CD4-positive, alpha-beta T cell treated with Interleukin-10 for 1 hour (primary cell): ENCODE data around the gene KCNJ16.

Experiments used
- DNase-seq: peaks from one replicate; pipeline ENCODE4 v3.0.0-alpha.2; 2020

The KCNJ16 gene

DNA sequence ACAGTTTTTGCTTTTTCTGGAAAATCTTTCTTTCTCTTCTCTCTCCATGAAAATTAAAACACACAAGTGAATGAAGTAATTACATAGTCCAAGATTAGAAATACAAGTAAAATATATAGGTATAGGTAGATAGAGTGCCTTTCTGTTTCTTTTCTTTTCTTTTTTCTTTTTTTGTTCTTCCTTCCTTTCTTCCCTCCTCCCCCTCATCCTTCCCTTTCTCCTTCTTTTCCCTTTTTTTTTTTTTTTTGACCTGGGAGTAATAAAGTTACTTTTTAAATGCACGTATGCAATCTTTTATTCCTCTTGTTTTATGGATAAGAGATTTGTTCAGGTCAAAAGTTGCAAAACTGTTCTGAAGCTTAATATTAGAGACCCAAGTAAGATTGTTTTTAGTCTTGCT, 59.8 kb downstream of the KCNJ16 start:
- DNase-seq = no peak

DNA sequence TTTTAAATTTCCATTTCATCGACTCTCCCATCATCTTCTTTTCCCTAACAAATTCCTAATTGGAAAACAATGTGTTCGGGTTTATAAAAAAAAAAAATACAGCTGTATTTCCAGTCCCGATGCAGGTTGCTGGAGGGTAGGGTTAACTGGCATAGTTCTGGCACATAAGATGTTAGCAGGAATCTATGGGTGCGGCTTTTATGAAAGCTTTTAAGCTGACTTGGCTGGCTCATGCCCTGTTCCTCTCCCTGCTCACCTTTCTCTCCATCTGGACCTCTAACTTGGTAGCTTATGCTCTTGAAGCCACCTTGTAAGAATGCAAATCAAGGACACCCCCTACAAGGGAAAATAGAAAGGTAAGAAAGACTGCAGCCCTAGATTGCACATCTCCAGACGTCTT, 61.1 kb downstream of the KCNJ16 start:
- DNase-seq = no peak

DNA sequence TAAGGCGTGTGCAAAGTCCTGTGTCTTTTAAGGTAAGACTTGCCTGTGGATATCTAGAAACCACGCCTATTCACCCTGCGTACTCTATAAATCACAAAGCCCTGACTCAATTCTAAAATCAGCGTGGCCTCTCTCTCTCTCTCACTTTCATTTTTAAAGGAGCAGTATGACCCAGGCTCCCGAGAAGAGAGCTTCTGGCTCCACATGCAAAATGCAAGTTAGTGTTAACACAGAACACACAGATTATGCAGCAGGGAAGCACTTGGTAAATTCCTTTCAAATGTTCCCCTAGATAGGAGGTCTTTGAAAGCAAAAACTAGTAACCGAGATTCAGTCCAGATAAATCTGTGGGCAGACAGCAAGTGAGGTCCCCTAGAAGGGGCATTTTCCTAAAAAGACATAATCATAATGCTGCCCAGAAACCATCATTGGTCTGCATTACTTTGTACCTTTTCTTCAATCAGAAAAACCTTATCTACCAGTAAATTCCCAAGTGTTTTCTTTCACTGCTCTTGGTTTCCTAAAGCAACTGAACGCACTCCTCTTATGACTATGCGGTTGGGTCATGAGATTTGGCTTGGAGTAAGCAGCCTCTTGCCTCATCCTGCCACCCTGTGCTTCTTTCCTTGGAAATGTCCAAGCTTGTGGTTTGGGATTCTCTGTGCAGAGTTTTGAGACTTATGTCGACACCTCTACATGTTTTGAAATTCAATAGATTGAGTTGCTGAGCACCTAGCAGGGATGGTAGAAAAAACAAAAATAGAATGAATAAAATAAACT, 62.6 kb downstream of the KCNJ16 start:
- no peak for DNase-seq

DNA sequence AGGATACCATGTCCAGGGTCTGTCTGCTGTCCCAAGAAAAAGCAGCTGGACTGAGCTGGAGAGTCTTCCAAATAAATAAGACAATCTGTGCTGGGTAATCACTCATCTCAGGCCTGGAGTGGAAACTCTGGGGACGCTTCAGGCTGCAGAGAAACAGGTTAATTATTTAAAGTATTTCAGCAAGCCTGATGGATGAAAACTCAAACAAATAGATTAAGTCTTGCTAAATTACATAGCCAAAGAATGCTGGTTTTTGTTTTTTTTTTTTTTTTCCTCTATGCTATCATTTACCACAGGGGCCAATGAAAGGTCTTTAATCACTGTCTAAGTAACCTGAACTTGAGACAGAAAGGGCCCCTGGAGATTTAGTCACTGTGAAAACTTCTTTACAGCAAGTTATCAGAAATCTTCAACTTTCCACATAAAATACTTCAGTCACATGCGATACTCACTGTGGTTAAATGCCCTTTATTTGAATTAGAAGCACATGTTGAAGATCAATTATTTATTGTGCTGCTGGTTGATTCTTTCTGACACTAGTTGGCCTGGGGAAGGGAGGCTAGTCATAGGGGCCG, 63.4 kb downstream of the KCNJ16 start:
- no peak for DNase-seq

DNA sequence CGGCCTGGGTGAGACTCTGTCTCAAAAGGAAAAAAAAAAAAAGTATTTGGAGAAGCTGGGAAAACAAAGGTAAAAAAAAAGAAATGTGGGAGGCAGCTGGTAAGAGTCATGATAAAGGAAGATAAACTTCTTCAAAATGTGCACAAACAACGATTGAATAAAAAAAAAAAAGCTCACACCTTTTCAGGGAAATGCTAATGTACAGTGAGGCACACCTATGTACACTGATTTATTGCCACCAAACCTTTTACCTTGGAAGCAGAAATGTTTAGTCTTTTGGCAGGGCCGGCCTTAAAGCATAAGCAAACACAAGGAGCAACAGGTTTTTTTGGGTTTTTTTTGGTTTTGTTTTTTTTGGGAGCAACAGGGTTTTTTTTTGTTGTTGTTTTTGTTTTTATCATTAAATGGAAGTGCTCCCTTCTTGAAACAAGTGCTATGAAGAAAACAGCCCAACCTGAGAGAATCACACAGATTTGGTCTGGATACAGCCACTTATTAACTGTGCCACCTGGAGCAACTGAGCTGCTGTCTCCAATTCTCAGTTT, 64.5 kb downstream of the KCNJ16 start:
- no peak for DNase-seq

DNA sequence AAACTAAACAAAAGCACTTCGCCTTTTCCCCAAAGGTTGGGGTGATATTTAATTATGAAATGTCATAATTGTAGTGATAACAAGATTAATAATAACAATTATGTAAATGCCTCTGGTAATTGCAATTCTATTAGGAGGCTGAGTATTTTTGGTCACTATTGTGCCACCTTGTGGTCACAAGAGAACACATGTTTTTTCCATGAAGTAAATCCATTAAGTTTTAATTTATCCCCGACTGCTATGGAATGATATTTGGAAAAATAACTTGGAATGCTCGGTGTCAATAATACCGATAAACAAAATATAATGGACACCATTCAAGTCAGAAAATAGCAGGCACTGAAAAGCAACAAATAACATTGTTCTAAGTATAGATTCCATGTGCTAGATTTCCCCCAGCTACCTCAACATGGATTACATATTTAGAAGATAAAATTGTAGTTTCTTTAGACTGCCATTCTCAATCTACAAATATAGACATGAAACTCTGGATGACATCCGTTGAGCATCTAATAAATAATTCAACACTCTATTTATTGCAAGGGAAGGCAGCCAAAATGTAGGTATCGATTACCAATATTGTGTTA, 69.3 kb downstream of the KCNJ16 start:
- peak; percentile 13 for DNase-seq

DNA sequence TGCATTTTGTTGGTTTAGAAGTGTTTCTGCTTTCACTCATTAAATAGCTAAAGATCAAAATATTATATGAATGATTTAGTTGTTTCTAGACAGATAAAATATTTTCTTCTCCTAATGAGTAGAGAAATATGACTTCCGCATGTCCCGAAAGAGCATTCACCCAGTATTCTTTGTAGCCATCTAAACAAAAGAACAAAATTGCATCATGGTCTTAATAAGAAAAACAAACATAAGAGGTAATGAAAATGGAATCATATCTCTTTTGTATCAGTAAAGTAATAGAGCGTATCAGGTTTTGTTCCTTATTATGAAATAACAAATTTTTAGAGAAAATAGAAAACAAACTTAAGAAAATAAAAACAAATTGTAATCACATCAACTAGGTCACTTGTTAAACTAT, 78.2 kb downstream of the KCNJ16 start:
- no peak for DNase-seq

DNA sequence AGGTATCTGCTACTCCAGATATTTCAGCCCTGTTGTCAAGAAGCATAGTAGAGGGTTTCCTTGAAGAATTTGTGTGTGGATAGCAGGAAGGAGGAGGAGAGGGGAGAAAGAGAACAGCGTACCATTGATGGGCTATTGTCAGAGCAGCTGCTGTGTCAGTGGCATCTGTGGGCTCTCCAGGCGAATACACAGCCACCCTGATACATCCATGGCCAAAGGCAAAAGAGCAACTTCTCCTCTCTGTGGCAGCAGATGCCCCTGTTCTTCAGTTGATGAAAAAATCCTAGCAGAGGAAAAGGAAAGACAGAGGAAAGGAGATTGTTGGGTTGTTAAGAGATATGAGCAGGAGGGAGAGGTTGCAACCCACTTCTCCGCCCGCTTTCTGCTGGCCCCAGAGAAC, 82.1 kb downstream of the KCNJ16 start:
- no peak for DNase-seq

DNA sequence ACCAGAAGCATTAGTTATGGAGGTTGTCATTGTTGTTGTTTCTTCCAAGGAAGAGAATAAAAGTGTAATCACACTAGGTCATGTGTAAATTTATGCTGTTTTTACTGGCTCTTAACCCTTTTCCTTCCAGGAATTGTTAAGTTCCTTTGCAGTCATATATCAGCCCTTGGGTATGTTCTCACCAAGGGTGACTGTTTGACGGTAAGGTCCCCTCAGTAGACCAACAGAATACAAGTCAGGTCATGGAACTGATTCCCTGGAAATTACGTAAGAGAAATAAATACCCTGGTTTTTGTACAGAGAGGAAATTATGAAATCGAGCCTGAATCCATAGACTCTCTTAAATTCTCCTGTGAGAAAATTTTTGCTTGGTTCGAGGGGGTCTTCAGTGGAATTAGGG, 83.2 kb downstream of the KCNJ16 start:
- DNase-seq = no peak

DNA sequence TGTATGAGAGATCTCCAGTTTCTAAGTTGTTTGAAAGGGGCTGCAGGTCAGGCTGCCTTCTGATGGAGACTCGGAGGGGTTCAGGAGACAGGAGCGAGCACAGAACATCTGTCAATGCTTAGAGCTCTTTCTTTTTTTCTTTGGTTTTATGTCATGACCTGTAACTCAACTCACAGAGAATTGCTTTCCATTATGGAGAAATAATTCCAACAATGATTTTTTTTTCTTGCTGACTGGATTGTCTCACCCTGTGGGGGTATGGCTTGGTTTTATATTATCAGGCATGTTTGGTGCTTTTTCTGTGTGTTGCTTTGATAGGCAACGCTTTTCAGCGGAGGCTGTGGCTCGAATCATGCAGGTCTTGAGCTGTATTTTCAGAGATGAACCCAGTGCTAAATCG, 83.6 kb downstream of the KCNJ16 start:
- no peak for DNase-seq

DNA sequence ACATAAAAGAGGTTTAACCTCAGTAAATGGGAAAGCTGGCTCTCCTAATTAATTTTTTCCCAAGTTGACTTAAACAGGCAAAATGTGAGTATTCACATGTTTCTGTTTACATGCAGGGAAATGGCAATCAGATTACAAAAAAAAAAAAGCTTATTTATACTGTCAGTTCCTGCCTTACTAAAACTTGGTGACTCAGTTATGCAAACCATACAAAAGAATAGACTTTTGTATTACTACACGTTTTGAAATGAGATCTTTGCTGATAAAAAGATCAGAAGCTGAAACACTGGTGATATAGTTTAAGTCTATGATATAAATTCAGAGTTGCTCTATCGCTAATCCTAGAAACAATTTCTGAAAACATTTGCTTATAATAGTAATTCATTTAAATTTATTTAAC, 85.0 kb downstream of the KCNJ16 start:
- no peak for DNase-seq

DNA sequence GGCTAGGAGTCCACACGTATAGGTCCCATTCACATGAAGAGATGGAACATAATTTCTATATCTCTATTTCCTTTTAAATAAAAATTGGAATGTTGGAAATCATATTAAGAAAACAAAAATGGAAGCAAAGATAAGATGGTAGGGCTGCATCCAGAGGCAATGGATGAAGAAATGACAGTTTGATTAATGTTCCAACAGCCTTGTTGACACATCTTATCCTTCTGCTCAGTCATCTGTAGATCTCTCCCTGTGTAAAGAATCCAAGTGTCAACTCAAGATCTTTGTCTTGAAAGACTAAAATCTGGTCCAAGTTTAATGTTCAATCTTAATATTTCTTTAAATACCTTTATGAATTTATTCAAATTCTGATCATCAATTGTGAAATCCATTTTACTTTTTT, 86.5 kb downstream of the KCNJ16 start:
- DNase-seq = no peak

DNA sequence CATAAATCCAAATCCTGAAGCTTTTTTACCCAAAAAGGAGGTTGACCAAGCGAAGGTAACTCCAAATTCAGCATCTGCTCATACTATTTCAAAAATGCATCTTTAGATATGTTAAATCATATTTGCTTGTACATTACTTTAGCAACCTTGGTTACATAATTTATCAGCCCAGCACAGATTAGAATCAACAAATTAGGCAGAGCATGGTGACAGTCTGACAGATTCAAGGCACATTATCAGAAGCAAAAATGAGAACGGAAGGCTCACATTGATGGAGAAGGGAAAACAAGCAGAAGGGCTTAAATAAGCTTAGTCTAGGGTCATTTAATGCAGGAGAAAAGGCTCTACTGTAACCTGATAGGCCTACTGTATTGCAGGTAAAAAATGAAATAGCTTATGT, 90.4 kb downstream of the KCNJ16 start:
- DNase-seq = no peak

DNA sequence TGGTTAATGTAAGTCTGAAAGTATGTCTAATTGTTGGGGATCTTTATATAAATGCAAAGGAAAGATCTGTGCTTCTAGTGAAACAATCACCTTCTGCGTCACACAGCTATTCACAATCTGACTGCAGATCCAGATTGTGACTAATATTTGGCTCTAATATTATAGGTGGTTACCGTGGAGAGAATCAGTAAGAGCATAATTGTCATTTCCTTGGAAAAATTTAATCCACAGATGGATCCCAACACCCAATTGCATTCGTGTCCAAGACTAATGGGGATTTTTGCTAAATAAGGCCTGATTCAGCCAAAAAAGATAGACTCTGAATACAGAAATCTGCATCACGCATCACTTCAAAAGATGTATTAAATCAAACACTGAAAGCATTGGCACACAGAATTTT, 91.6 kb downstream of the KCNJ16 start:
- no peak for DNase-seq

DNA sequence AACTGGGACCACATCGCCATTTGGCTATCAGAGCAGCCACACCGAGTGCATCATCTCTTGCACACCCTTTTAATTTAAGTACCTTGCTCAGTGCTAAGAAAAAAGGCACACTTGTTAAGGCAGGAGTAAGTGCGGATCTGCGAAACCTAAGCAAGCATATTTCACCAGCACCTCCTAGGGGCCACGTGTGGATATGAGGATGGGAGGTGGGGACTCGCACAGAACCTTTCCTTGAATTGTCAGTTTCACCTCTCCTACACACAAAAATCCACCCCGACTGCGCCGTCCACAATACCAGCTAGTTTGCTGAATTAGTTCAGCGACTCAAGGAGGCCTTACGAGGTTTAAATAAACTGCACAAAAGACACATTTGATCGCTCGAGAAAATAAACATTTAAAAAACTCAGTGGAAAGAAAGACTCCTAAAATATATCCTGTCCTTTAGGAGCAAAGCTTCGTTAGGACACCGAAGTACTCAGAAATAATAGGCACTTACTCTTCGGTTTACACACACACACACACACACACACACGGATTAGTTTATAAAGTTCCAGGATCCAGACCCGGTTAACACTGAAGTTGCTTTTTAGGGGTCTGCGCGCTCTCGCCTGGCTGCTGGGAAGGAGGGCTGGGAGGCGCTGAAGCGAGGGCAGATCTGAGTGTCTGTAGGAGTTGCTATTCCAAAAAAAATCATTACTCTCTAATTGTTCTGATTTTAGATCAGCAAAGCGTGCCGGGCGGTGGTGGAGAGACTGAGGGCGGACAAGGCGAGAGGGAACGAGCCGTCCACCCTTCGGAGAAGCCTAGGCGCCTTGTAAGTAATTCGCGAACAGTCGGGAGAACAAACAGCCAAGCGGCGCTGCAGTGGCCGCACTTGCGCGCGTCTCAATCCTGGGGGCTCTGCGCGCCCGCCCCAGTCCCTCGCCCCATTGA, 93.3 kb downstream of the KCNJ16 start:
- no peak for DNase-seq

DNA sequence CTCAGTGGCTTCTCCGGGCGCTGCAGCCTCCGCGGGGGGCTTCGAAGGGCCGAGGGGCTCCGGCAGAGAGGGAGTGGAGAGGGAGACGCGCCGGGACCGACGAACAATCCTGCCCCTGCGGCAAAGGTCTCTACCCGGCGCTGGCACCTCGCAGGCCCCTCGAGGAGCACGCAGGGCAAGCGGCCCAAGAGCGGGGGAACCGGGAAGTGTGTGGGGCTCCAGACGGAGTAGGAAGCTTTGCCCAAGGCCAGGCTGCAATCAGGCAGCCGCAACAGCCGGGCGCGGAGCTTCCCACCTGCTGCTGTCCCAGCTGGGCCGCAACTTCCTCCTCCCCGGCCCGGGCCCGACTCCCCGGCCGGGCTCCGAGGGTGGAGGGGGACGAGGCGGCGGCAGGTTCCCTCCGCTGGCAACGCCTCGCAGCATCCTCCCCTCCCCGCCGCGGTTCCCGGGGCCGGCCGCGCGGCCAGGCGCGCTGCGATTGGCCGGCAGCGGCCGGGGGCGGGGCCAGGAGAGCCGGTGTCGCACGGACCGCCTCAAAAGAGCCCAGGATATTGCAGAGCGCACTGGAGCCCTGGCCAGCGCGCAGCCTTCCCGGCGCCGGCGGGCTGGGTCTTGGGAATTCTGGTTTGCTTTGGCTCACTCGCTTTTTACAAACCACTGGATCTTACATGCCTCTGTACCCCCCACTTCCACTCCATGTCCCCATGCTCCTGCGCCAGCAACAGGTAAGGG, 94.1 kb downstream of the KCNJ16 start, which contains the start of gene KCNJ2:
Gene KCNJ2, plus strand, starts transcription at position 556 of the 732 bp plus-strand sequence. CDS start 5,508 bp downstream, outside the sequence.
- peak; percentile 51 for DNase-seq

DNA sequence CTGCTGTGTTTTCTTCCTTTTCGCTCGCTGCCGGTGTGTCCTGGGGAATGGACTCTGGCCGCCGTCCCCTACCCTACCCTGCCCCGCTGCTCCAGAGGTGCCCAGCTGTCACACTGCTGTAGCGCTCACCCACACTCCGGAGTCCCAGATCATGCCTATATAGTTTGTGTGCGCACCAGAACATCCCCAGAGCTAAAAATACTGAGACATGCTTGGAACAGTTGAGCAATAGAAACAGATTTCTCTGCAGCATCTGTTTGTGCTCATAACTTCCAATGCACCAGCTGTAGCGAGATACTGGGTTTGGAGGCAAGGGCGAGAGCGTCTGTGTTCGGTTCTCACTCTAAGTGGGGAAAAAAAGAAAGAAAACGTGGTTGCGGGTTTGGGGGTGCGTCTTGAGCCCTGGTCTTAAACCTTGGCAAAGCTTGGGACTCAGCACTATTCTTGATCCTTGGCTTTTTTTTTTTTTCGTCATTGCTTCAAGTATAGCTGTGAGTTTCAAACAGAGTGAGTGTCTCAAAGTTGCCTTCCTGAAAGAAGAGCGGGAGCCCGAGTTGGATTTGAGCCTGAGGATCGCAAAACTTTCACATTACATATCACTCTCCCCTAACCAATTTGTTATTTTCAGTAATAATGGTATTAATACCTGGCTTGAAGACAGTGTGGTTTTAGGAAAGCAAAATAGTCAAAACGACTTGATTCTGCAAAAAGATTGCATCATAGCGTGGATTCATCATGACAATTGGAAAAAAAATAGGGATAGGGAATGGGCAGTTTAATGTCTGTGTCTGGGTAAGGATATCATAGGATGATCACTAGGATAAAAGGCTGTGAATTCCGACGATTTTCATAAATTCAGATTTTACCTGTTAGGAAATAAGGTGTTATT, 94.9 kb downstream of the KCNJ16 start:
- DNase-seq = no peak

DNA sequence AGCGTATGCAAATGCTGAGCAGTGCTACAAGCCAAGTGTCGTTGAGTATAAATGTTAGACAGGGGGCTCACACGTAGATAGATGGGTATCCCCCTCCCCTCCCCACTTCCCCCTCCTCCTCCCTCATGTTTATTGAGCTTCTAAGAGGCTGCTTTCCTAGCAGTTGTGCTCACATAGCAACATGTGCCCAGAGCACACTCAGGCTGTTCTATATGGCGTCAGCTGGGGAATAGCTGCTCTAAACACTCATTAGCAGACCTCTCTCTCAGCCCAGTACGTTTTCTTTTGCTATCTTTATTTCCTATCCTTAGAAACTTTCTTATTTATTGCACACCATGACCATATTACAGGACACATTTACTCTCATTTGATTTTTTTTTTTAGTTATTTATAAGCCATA, 96.1 kb downstream of the KCNJ16 start:
- no peak for DNase-seq

DNA sequence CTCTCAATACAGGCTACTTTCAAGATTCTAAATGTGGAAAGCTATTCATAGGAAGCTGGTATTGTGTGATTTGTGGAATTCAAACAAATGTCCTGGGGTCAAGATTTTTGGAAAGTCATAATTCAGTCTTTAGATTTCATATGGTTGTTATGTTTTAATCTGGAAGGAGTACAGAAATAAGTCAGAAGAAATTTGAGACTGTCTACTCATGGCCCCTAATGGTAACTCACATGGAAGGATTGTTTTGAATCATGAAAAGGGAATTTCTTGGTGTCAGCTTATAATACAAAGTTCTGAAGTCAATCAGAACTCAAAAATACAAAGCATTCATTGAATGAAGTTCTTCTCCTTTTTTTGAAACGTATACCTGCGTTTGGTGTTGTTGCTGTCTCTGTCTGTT, 97.4 kb downstream of the KCNJ16 start:
- DNase-seq = no peak

DNA sequence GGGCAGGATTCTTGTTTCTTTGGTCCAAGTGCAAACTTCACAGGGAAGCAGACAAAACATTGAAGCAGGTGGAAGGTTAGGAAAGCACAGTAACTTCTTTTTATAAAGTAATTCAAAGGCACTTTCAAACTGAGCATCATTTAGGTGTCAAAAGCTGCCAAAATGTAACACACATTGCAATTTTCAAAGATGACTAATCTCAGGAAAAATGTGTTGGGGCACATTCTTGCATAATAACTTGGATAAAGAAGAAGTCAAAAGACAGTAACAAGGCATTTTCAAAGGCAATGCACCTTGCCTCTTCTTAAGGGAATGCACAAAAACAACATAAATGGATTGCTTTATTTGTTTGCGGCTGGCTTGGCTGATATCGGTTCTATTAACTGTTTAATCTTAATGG, 97.9 kb downstream of the KCNJ16 start:
- no peak for DNase-seq

DNA sequence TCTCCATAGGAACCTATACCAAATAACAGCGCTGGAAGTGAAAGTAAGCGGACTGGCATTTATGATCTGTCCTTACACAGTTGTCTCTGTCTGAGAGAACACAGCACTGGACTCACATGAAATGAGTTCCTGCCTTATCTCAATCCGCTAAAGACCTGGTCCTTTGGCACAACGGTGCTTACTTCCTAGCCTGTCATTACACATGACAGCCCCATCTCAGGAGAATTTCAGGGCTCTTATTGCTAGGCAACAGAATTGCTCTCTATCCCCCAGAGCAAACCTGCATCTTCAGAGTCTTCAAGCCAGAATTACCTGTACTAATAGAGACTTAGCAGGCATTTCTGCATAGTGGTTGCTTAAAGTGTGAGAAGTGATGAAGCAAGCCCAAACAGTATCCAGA, 98.7 kb downstream of the KCNJ16 start:
- no peak for DNase-seq
